ENCODE data around the gene SLC6A20.

SLC6A20 gene

GRCh38 chr3:45800611-45801010, 4.3 kb upstream of the SLC6A20 start:
- no peak for DNase-seq

DNA sequence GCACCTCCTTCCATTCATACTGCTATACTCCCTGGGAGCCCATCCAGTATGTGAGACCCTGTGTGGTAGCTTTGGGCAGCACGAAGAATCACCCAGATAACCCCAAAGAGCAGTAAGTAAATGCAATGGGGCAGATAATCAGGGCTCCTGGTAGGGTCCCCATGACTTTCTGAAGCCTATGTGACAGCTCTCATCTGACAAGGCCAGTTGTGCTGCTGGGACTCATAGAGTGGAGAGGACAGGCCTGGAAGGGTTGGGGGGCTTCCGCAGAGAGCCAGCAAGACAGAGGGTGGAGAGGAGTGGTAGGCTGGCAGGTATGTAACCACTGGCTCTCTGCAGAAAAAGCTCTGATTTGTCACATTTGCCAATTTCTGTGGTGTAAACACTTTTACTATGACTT, 3.2 kb upstream of the SLC6A20 start:
- DNase-seq, result no peak

DNA sequence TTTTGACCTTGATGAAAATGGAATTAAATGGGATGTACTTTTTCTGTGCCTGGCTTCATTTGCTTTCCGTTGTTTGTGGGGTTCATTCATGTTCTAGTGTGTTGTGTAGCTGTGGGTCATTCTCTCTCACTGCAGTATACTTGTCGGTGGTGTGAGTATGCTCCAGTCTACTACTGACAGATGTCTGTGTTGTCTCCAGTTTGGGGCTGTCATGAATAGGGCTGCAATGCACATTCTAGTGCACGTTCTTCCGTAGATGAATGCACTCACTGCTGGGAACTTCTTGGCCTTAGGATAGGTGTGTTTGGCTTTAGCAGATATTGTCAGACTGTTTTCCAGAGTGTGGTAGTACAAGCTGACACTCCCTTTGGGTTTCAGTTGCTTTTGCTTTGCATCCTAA, 1.7 kb upstream of the SLC6A20 start:
- no peak for DNase-seq

DNA sequence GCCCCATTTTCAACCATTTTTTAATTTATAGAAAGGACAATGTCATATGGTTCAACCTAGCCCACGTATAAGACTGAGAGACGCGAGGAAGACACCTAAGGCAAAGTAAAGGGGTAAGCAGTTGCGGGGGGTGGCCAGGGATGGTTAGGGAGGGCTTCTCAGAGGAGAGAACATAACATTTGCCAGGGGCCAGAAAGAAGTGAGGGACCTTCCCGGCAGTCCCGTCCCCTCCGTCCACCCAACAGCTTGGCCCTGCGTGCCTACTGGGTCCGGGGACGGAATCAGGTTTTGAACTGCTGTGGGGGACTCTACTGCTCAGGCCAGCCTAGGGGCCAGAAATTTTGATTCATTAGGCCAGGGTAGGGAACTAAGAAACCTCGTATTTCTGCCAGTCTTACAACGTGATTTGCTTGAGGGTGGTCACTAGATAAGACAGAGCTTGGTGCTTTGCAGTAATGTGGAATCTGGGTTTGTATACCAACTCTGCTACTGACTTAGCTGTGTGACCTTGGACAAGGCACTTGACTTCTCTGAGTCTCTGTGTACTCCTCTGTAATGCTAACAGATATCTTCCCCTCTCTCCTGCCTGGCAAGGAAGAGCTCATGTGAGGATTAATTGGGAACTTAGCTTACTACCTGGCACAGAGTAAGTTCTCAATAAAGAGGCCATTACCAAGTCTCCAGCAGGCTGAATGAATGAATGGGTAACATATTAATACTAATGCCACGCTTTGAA, 734 bp upstream of the SLC6A20 start:
- DNase-seq, result no peak

DNA sequence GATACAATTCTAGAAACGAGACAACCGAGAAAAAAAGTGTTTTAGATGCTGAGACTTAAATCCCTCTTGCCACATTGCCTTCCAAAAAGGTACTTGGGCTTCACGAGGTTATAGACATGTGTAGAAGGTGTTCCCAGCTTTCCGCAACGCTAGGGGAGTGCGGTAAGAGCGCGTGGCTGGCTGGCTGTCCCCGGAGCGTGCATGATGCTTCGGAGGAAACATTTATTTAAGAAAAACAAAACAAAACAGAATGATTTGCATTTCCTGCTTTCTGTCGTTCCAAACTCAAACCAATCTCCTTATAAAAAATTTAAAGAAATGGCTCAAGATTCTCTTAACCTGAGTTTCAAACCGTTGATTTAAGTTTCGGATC, 841 bp downstream of the SLC6A20 start:
- DNase-seq, result no peak

DNA sequence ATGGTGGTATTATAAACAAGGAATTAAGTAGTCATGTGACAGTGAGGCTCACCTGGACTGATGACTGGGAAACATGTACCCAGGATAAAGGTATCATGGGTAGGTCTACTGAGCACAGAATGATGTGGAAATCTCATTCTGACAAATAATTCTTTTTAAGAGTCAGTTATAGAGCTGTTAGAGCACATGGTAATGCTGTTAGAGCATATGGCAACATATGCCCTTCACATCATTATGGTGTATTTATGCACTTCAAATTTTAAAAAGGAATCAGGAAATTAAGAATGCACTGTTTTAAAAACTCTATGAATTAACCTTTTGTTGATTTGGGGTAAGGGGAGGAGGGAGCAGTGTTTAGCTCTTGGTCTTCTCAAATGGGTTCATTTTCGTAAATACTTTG, 1.7 kb downstream of the SLC6A20 start:
- DNase-seq, result no peak

DNA sequence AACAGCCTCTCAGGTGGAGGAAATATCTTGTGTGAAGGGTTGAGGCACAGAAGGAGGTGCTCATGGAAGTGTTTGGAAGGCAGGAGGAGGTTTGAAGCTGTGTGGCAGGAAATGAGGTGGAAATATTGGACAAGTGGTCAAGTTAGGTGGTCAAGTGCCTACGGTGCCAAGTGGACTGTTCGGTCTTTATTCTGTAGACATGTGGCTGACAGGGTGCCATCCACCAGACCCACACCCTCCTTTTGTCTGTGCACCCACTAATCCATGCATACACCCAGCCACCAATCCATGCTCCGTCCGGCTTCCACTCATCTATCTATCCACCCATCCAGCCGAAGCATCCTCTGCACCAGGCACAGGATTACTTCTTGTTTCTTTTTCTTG, 2.2 kb downstream of the SLC6A20 start:
- DNase-seq, result no peak

DNA sequence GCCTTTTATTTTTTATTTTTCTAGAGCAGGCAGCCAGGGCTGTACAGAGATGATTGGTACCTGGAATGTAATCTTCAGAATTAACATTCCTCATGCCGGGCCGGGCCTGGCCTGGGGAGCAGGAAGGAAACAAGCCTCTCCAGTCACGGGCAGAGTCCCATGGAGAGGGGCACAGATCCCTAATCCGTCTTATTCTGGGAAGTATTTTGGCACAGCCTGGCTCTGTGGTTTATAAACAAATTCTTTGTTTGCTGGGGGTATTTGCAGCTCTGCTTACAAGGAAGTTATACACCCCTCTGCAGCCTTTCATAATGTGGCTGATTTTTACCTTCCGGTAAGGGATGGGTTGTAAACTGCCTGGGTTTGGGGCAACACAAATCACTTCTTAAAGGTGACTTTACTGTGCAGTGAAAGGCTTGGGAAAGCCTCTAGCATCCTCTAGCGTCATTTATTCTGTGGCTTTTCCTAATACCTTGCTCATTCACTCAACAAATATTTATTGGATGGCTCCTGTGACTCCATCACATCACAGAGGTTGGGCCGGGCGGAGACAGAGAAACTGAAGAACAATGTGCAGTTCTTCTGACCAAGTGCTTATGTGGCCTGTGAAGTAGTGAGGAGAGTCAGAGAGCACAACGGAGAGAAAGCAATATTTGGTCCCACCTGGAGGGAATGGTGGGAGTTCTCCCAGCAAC, 2.7 kb downstream of the SLC6A20 start:
- DNase-seq, result no peak

- DNase-seq, result no peak
These were observed 3.7 kb downstream of the SLC6A20 start for GRCh38 chr3:45792516-45793172.

- no peak for DNase-seq
These were observed 4.3 kb downstream of the SLC6A20 start for GRCh38 chr3:45792036-45792435.

GRCh38 chr3:45790596-45790995, 5.7 kb downstream of the SLC6A20 start:
- no peak for DNase-seq

DNA sequence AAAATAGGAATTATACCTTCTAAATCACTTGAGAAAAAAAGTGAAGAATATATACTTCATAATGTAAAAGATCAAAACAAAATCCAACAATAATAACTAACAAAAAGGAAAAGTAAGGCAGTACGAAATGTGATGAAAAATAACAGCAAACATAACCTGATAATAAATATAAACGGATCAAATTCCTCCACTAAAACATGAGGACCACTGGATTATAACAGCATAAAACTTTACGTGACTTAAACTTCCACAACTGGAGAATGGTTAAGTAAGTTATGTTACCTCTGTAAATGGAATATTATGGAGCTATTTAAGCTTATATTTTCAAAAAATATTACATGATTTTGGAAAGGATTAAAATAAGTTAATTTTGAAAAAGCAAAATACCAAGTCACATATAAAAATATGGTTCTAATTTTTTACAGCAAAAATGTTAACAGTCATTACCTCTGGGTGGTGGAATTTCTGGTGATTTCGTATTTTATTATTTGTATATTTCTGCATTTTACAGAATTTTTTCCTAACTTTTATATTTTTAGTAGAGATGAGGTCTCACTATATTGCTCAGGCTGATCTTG, 7.0 kb downstream of the SLC6A20 start:
- no peak for DNase-seq

DNA sequence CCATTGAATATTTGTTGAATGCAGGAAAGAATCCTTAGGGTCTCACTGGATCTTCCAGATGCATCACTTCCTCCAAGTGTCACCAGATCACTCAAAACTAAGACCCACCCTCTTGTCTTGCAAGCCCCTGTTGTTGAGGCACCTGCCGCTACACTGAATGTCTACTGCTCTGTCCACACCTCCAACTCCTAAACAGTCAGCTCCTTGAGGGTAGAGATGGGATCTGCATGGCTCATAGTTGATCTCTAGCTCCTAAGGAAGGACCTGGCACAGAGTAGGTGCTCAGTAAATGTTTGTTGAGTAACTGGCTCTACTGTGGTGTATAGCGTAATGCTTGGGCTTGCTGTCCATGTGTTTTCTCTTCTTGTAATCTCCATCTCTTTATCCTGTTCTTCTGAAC, 8.8 kb downstream of the SLC6A20 start:
- no peak for DNase-seq

DNA sequence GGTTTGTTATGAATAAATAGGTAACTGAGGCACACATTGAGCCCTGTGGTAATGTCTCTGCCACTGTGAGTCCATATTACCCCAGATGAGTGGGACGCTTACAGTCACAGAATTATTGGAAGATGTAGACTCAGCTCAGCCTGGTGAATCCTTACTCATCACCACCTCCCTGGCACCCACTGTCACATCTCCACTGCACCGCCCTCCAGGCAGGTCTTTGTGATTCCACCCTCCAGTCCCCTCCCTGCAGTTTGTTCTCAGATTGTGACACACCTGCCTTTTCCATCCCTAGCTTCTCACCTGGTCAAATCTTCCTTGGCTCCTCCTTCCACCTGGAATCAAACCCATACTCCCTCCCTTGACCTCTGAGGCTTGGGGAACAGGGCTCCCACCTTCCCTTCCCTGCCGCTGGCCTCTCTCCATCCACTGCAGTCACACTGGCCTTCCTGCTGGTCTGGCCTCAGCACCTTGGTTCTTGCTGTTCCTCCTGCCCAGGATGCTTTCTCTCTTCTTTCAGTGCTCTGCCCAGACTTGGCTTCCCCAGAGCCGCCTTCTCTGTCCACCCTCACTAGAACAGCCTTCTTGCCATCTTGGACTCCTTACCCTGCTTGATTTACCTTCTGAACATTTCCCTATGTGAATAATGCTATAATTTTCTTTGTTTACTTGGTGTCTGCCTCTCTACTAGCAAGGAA, 9.4 kb downstream of the SLC6A20 start:
- no peak for DNase-seq

DNA sequence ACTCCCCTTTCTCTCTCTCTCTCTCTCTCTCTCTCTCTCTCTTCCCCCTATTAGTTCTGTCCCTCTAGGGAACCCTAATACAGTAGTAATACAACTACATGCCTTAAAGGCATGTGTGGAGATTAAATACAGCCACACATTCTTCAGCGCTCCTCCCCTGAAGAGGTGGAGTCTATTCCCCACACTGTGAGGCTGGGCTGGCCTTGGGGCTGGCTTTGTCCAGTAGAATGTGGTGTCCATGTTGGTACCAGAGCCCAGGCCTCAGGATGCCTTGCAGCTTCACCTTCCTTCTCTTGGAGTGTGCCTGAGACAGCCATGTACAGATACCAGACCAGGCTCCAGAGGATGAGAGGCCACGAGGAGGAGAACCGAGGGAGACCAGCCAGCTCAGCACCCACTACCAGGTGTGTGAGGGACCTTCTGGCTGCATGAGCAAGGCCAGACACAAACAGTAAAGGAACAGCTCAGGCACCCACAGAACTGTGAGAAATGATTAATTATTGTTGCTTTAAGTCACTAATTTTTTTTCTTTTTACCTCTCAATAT, 10.7 kb downstream of the SLC6A20 start:
- DNase-seq, result no peak

DNA sequence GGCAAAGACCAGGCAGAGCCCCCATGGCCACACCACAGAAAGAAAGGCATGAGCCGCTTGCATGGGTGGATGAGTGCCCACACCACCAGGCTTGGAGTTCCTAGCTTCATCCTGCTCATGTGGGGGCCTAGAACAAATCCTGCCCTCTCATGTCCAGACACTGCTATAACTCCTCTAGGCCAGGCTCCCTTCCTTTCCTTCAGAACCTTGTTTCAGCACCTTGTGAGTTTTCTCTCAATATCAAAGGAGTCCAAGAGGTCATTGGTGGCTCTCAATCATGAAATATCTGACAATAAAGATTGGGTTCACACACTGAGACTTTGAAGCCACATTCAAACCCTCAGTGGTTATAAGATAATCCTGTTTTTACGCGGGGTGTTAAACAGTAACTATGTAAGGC, 12.7 kb downstream of the SLC6A20 start:
- no peak for DNase-seq

DNA sequence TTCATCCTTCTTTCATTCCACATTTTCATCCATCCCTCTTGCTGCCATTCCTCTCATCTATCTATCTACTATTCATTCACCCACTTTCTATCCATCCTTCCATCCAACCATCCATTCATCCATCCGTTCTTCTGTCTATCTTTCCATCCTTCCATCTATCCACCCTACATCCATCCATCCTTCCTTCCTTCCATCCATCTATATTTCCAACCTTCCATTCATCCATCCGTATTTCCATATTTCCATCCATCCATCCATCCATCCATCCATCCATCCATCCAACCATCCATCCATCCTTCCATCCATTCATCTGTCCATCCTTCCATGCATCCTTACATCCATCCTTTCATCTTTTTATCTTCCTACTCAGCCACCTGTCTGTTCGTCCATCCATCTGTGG, 14.0 kb downstream of the SLC6A20 start:
- no peak for DNase-seq

DNA sequence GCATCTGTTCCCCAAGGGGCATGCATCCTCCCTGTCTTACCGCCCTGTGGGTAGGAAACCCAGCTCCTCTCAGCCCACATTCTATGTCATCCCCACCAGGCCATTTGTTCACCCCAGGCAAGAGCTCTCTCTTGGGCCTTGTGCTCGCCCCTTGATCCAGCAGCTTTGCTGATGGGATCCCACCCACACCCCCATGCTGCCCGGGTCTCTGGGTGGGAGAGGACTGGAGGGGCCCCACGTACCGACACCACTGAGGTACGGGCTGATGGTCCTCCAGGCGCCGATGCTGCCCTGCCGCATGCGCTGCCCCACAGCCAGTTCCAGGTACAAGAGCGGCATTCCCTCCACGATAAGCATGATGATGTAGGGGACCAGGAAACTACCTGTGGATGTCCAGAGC, 14.5 kb downstream of the SLC6A20 start:
- DNase-seq, result no peak

DNA sequence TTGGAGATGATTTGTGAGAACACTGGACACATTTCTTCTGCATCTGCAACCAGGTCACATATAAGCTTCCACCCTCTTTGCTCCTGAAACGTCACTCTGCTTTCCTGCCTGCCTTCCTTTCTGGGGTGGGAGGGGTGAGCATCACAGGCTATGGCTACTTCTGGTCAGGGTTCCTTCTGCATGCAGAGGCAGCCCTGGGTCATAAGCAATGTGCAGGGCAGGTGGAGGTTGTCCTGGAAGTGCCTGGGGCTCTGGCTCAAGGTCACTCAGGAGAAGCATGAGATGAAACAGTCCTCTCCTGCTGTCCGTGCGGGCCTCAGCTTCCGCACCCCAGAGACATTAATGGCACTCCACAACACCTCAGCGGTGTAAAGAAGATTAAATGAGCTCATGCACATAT, 15.1 kb downstream of the SLC6A20 start:
- no peak for DNase-seq

- no peak for DNase-seq
These were observed 16.3 kb downstream of the SLC6A20 start for GRCh38 chr3:45779746-45780735.

DNA sequence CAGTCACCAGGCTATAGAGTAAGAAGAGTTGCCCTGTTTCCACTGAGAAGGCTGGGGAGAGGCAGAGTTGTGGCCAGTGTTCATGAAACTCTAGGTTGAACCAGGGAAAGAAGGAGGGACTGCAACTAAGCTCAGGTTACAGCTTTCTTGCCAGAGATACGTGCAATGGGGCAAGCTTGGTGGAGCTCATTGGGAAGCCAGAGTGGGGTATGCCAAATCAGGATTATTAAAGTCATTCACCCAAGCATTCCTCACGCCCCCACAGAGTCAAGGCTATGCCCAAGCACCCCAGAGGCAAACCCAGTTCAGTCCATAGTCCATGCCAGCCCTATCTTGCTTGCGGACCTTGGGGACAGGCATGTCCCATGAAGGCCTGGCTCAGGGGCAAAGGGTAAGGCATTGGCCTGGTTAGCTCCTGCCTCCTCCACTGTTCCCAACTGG, 17.6 kb downstream of the SLC6A20 start:
- DNase-seq, result no peak

All from fibroblast of skin of abdomen (primary cell).